Breast epithelium (tissue), 3 donors: ENCODE results near the gene ZACN.

Source experiments
- POLR2A ChIP-seq: fragments of 450-650 bp; IDR thresholded peaks from one replicate; pipeline ENCODE4 v1.6.1; 2016; ENCODE audit warnings: antibody characterized with exemption, mild to moderate bottlenecking, moderate library complexity
- POLR2AphosphoS5 ChIP-seq, 3 donors: sonication (generic); formaldehyde crosslinking; IDR thresholded peaks; one replicate each; pipeline ENCODE4 v1.6.1; 2017; ENCODE audit warnings: antibody characterized with exemption in 3 of 3
- TF ChIP-seq, protein P1 (sequence below), 3 donors: fragments of 450-650 bp; IDR thresholded peaks; one replicate each; pipeline ENCODE4 v1.5.1; 2016 to 2017; ENCODE audit warnings: antibody characterized with exemption in 3 of 3, mild to moderate bottlenecking in 3 of 3, moderate library complexity in 3 of 3

DNA sequence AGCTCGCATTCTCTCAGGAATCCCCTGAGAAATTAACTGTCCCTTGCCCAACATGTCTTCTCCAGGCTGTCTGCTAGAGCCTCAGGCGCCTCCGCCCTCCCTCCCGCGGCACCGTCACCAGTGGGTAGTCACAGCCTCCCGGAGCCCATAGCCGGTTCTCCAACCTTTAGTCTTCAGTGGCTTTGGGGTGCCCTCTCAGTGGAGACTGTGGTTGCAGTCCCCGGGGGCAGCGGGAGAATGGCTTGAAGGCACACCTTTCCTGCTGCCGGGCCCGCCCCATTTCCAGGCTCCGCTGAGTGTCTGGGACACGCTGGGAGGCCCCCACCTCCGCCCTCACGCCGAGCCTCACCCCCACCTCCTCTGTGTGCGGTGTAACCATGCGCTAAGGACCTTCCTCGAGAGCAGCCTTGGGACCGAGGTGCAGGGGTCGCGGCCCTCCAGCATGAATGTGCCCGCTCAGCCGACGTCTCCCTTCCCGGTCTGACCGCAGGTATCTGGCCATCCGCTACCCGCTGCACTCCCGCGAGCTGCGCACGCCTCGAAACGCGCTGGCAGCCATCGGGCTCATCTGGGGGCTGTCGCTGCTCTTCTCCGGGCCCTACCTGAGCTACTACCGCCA lies 2.7 kb upstream of the ZACN start:
- TF ChIP-seq, protein P1, sequence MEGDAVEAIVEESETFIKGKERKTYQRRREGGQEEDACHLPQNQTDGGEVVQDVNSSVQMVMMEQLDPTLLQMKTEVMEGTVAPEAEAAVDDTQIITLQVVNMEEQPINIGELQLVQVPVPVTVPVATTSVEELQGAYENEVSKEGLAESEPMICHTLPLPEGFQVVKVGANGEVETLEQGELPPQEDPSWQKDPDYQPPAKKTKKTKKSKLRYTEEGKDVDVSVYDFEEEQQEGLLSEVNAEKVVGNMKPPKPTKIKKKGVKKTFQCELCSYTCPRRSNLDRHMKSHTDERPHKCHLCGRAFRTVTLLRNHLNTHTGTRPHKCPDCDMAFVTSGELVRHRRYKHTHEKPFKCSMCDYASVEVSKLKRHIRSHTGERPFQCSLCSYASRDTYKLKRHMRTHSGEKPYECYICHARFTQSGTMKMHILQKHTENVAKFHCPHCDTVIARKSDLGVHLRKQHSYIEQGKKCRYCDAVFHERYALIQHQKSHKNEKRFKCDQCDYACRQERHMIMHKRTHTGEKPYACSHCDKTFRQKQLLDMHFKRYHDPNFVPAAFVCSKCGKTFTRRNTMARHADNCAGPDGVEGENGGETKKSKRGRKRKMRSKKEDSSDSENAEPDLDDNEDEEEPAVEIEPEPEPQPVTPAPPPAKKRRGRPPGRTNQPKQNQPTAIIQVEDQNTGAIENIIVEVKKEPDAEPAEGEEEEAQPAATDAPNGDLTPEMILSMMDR (IDR thresholded peaks at IDR 0.05), result no peak
- TF ChIP-seq POLR2A (no peak), POLR2AphosphoS5 (IDR thresholded peaks at IDR 0.05) (no peak)
